H1 (cell line): ENCODE data around the gene KIF3B. TPM values are rescaled to one million over a fixed set of nuclear protein-coding genes. Genes with fewer than 3 reads are reported as not detected.

Source experiments
- CTCF ChIA-PET: fragments of 300-600 bp; sonication (Branson Sonifier 250); formaldehyde crosslinking; loops from one replicate; lab custom pipeline; 2021; ENCODE audit not compliant: partially characterized antibody; lab: Charles Lee
- POLR2A ChIA-PET: fragments of 300-600 bp; sonication (Branson Sonifier 250); formaldehyde crosslinking; loops from one replicate; lab custom pipeline; 2021; ENCODE audit warnings: inconsistent platforms; ENCODE audit not compliant: partially characterized antibody; lab: Charles Lee
- DNase-seq, 2 experiments: peaks; one replicate each; pipeline versions ENCODE4 v3.0.0 to v3.0.0-alpha.2; 2010 to 2022; ENCODE audit warnings: low spot score in 2 of 2, low read depth in 1 of 2, mixed read lengths in 1 of 2
- FAIRE-seq: peaks from 2 replicates; lab custom pipeline; 2011; peaks lifted over from hg19 to GRCh38; lab: Jason Lieb, UNC
- H2AFZ ChIP-seq: 2 replicates; pipeline ENCODE4 v1.8.1; 2012; ENCODE audit warnings: low read length, inconsistent platforms
- H2AK5ac ChIP-seq: 2 replicates; pipeline ENCODE4 v1.6.1; 2013; ENCODE audit warnings: low read depth, low read length
- H2BK120ac ChIP-seq: replicated peaks from 2 replicates; pipeline ENCODE3; 2013; ENCODE audit warnings: low read depth, low read length, inconsistent platforms
- H2BK12ac ChIP-seq: 2 replicates; pipeline ENCODE4 v1.6.1; 2013; ENCODE audit warnings: low read depth, low read length
- H2BK15ac ChIP-seq: 2 replicates; pipeline ENCODE4 v1.6.1; 2013; ENCODE audit warnings: low read length
- H2BK20ac ChIP-seq: 2 replicates; pipeline ENCODE4 v1.6.1; 2013; ENCODE audit warnings: low read length
- H2BK5ac ChIP-seq: 2 replicates; pipeline ENCODE4 v1.6.1; 2013; ENCODE audit warnings: low read depth, low read length
- H3K14ac ChIP-seq: 2 replicates; pipeline ENCODE4 v1.6.1; 2013; ENCODE audit warnings: inconsistent platforms; ENCODE audit not compliant: insufficient read length
- H3K18ac ChIP-seq: 2 replicates; pipeline ENCODE4 v1.6.1; 2013; ENCODE audit warnings: low read length; ENCODE audit errors: extremely low read depth
- H3K23ac ChIP-seq: 2 replicates; pipeline ENCODE4 v1.6.1; 2013; ENCODE audit warnings: inconsistent platforms; ENCODE audit not compliant: insufficient read length
- H3K23me2 ChIP-seq: 2 replicates; pipeline ENCODE4 v1.6.1; 2013; ENCODE audit warnings: low read depth, low read length
- H3K27ac ChIP-seq: 2 replicates; pipeline ENCODE4 v1.6.1; 2011; ENCODE audit warnings: low read depth, low read length, inconsistent platforms
- H3K27me3 ChIP-seq, 4 experiments: replicated peaks in 1 of 4; 1 replicate in 1 of 4; 2 replicates in 3 of 4; pipeline versions ENCODE4 v1.6.1 to v1.8.1; 2011 to 2013; ENCODE audit warnings: low read length in 3 of 4, mild to moderate bottlenecking in 3 of 4, inconsistent platforms in 2 of 4, mixed read lengths in 2 of 4, moderate library complexity in 1 of 4; ENCODE audit not compliant: control insufficient read depth in 3 of 4, insufficient read depth in 3 of 4; ENCODE audit errors: extremely low read depth in 1 of 4
- H3K36me3 ChIP-seq, 4 experiments: 2 replicates each; pipeline versions ENCODE4 v1.6.1 to v1.8.1; 2011 to 2013; ENCODE audit warnings: mild to moderate bottlenecking in 4 of 4, low read length in 3 of 4, moderate library complexity in 2 of 4, control low read depth in 1 of 4, inconsistent platforms in 1 of 4; ENCODE audit not compliant: insufficient read depth in 4 of 4, control insufficient read depth in 2 of 4
- H3K4ac ChIP-seq: replicated peaks from 2 replicates; pipeline ENCODE3; 2013; ENCODE audit warnings: low read length, low read depth, mixed read lengths, inconsistent platforms; ENCODE audit not compliant: insufficient read length
- H3K4me1 ChIP-seq, 4 experiments: replicated peaks in 1 of 4; 1 replicate in 1 of 4; 2 replicates in 3 of 4; pipeline versions ENCODE4 v1.6.1 to v1.8.1; 2011 to 2013; ENCODE audit warnings: low read length in 3 of 4, inconsistent platforms in 2 of 4, mixed read lengths in 1 of 4; ENCODE audit not compliant: insufficient read depth in 4 of 4, control insufficient read depth in 3 of 4
- H3K4me2 ChIP-seq, 2 experiments: 2 replicates each; pipeline versions ENCODE4 v1.6.1 to v1.8.1; 2011 to 2013; ENCODE audit warnings: low read depth in 2 of 2, low read length in 2 of 2, control low read depth in 1 of 2, inconsistent platforms in 1 of 2, mild to moderate bottlenecking in 1 of 2; ENCODE audit not compliant: insufficient read depth in 1 of 2
- H3K4me3 ChIP-seq, 4 experiments: fragments of 200-600, 300-600 bp in 1 of 4; sonication (generic), shearing (Covaris generic), sonication (Bioruptor Twin) in 1 of 4; 2 replicates each; pipeline versions ENCODE4 v1.5.1 to v1.8.1; 2011 to 2016; ENCODE audit warnings: low read length in 4 of 4, low read depth in 3 of 4, control low read depth in 2 of 4, inconsistent platforms in 2 of 4, mild to moderate bottlenecking in 2 of 4, mixed read lengths in 1 of 4, moderate library complexity in 1 of 4; ENCODE audit not compliant: insufficient read depth in 2 of 4; ENCODE audit errors: extremely low read depth in 1 of 4
- H3K56ac ChIP-seq: replicated peaks from 2 replicates; pipeline ENCODE3; 2013; ENCODE audit warnings: low read depth, mild to moderate bottlenecking, mixed read lengths, low read length, inconsistent platforms; ENCODE audit not compliant: insufficient read length
- H3K79me1 ChIP-seq: 2 replicates; pipeline ENCODE4 v1.6.1; 2013; ENCODE audit warnings: low read depth, low read length, control low read depth
- H3K79me2 ChIP-seq, 2 experiments: 2 replicates each; pipeline versions ENCODE4 v1.6.1 to v1.8.1; 2012 to 2013; ENCODE audit warnings: low read length in 2 of 2, mild to moderate bottlenecking in 2 of 2, inconsistent platforms in 1 of 2; ENCODE audit not compliant: insufficient read depth in 2 of 2, control insufficient read depth in 1 of 2
- H3K9ac ChIP-seq, 4 experiments: replicated peaks in 1 of 4; 1 replicate in 1 of 4; 2 replicates in 3 of 4; pipeline versions ENCODE4 v1.6.1 to v1.8.1; 2011 to 2013; ENCODE audit warnings: low read depth in 3 of 4, low read length in 3 of 4, control low read depth in 2 of 4, mild to moderate bottlenecking in 2 of 4, moderate library complexity in 2 of 4, inconsistent platforms in 1 of 4; ENCODE audit errors: extremely low read depth in 1 of 4
- H3K9me3 ChIP-seq, 2 experiments: 2 replicates each; pipeline versions ENCODE4 v1.6.1 to v1.8.1; 2012 to 2013; ENCODE audit warnings: mild to moderate bottlenecking in 2 of 2, moderate library complexity in 2 of 2, control low read depth in 1 of 2, inconsistent platforms in 1 of 2, low read depth in 1 of 2, low read length in 1 of 2, mixed read lengths in 1 of 2; ENCODE audit not compliant: insufficient read depth in 2 of 2
- H4K20me1 ChIP-seq, 2 experiments: replicated peaks in 1 of 2; 2 replicates each; pipeline versions ENCODE3 to v1.8.1; 2011 to 2013; ENCODE audit warnings: inconsistent platforms in 2 of 2, low read length in 2 of 2, mild to moderate bottlenecking in 1 of 2; ENCODE audit not compliant: insufficient read depth in 2 of 2, control insufficient read depth in 1 of 2
- H4K5ac ChIP-seq: 2 replicates; pipeline ENCODE4 v1.6.1; 2013; ENCODE audit warnings: low read length, low read depth, mixed read lengths, inconsistent platforms; ENCODE audit not compliant: insufficient read length
- H4K8ac ChIP-seq: 2 replicates; pipeline ENCODE4 v1.8.0; 2013; ENCODE audit warnings: mild to moderate bottlenecking, moderate library complexity, low read length, inconsistent platforms; ENCODE audit not compliant: insufficient read depth; ENCODE audit errors: extremely low read depth
- H4K91ac ChIP-seq: replicated peaks from 2 replicates; pipeline ENCODE3; 2013; ENCODE audit warnings: low read length, mixed read lengths, inconsistent platforms; ENCODE audit not compliant: insufficient read length
- EGR1 ChIP-seq: IDR thresholded peaks from 2 replicates; pipeline ENCODE4 v1.6.1; 2011; ENCODE audit warnings: low read depth, low read length, borderline replicate concordance
- SIX5 ChIP-seq: IDR thresholded peaks from 2 replicates; pipeline ENCODE4 v1.6.1; 2011; ENCODE audit warnings: mild to moderate bottlenecking, low read depth, low read length
- TAF1 ChIP-seq: IDR thresholded peaks from 2 replicates; pipeline ENCODE4 v1.6.1; 2011; ENCODE audit warnings: mild to moderate bottlenecking, low read depth, low read length
- WGBS, 2 experiments: shearing (Covaris generic) in 1 of 2; methylation state at CpG; one replicate each; pipeline versions ENCODE4 v1.1.6 to v1.1.7; 2013 to 2015; ENCODE audit warnings: low lambda C conversion rate in 2 of 2, mixed read lengths in 2 of 2, inconsistent platforms in 1 of 2, low coverage in 1 of 2, missing lambda C conversion rate in 1 of 2; ENCODE audit not compliant: insufficient replicate concordance in 2 of 2, insufficient coverage in 1 of 2, insufficient read length in 1 of 2; ENCODE audit errors: extremely low coverage in 1 of 2, missing lambda C conversion rate in 1 of 2; 5-methylcytosine and 5-hydroxymethylcytosine counted together
- polyA plus RNA-seq, 7 experiments: library from polyadenylated mRNA; depleted of rRNA in 3 of 7; stranded (reverse) in 5 of 7; unstranded in 2 of 7; fragments of >200 nt in 5 of 7; fragments of 200-250 nt in 2 of 7; gene quantifications; 1 replicate in 5 of 7; 2 replicates in 1 of 7; 4 replicates in 1 of 7; pipeline versions ENCODE4 v1.2.1 to v1.2.3, GENCODE V29; 2011 to 2013; ENCODE audit warnings: missing spikeins in 2 of 7, mixed read lengths in 2 of 7
- total RNA-seq: library from RNA; stranded (reverse); fragmentation: NEBNext Ultra II Directional; extraction: Animal tissue kit (Norgen Biotek cat#: 25700); gene quantifications from 2 replicates; pipeline ENCODE4 v1.2.1, GENCODE V29; 2021

Gene KIF3B
- total and polyA plus RNA-seq, 2 of the 8 experiments (the other 6 are each of a cell fraction or from before 2014, with no cell fraction given) = 10.1 to 22.4 TPM

- peaks cover 0 to 3% of the 10 kb centered on the region in 2 experiments for H4K20me1 ChIP-seq
- H4K91ac ChIP-seq = no peak overlapping the region
- DNase-seq = no peak
- H3K4me3 ChIP-seq = no peak overlapping the region
- CTCF ChIA-PET = interaction anchor here (1.1 kb wide), 1 partner anchor 200 kb away, joined by 3 read pairs; no protein-coding TSS in a partner anchor
- no peak overlapping the region for H3K14ac ChIP-seq
- H3K36me3 ChIP-seq = peaks cover 24 to 51% (median 44%) of the 10 kb centered on the region in 4 experiments; a peak in 6 of 8 replicates
- H2BK20ac ChIP-seq = no peak overlapping the region
- H3K18ac ChIP-seq = no peak overlapping the region
- whole genome bisulfite sequencing, 2 experiments = 93% methylated on average over 13 of the region's 13 CpGs; no CpG with 5 or more reads in 1 of the 2 experiments
- H2BK120ac ChIP-seq = no peak overlapping the region
- POLR2A ChIA-PET = interaction anchor here (1.0 to 2.3 kb wide), 2 partner anchors 10 to 11 kb away, joined by 3 to 13 read pairs; no protein-coding TSS in a partner anchor
- H2AFZ ChIP-seq = no peak overlapping the region
- H3K4me2 ChIP-seq = no peak overlapping the region
- TF ChIP-seq EGR1 = no peak
- no peak for TF ChIP-seq TAF1
- TF ChIP-seq SIX5 = no peak
- no peak overlapping the region for H3K9ac ChIP-seq
- no peak overlapping the region for H4K5ac ChIP-seq
- no peak overlapping the region for H2BK12ac ChIP-seq
- no peak overlapping the region; the same call in 1 of the 2 replicates for H4K8ac ChIP-seq
- H3K56ac ChIP-seq = no peak overlapping the region
- FAIRE-seq = no peak
- no peaks in the 10 kb centered on the region for H3K23me2 ChIP-seq
- H3K79me1 ChIP-seq = no peaks in the 10 kb centered on the region; the same call in 1 of the 2 replicates
- H3K4ac ChIP-seq = no peak overlapping the region
- no peaks in the 10 kb centered on the region for H3K4me1 ChIP-seq
- H3K27ac ChIP-seq = no peak overlapping the region
- H3K79me2 ChIP-seq = no peaks in the 10 kb centered on the region
- H3K27me3 ChIP-seq = no peaks in the 10 kb centered on the region
- no peak overlapping the region for H2BK15ac ChIP-seq
- H2BK5ac ChIP-seq = no peak overlapping the region
- no peaks in the 10 kb centered on the region for H3K9me3 ChIP-seq
- no peak overlapping the region for H2AK5ac ChIP-seq
- no peak overlapping the region for H3K23ac ChIP-seq
These were observed 46.7 kb upstream of the KIF3B start for GRCh38 chr20:32230707-32231106.
